Activated CD4-positive, alpha-beta T cell treated with anti-CD3 and anti-CD28 coated beads, Interleukin-2, amount 50 U/mL, for 1 hour (primary cell): ENCODE data around the gene ATP2B2.

Experiments used
- DNase-seq: peaks from one replicate; pipeline ENCODE4 v3.0.0-alpha.2; 2020

The ATP2B2 gene

DNA sequence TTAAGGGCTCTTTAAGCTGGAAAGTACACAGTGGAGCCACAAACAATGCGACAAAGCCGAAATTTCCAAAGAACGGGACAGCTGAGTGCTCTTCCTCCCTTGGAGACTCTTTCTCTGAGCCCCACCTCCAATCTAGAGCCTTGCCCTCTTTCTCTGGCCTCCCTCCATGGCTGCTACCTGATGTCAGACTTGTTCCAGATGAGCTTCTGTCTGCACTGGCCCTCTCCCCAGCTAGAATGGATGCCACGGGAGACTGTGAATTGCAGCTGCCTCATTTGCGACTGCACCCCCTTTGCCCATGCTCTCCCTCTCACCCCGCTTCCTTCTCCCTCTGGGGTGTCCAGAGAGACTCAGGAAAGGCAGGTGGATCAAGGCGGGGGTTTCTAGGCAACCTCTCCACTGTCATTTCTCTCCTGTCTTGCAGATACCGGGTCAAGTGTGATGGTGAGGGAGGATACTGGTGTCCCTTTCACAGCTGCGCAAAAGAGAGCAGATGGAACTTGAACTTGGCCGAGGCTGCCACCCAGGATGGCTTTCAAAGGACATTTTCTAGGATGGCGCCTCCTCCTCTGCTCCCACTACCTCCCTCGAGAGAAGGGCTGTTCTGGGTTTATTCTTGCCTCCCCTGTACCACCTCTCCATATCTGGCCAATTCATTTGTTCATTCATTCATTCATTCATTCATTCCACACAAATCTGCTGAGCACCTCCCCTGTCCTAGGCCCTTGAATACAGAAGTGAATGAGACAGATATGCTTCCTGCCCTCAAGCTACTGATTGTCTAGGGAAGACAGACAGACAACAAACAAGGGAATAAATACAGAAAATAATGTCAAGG is 12.8 kb downstream of the ATP2B2 start:
- no peak for DNase-seq

DNA sequence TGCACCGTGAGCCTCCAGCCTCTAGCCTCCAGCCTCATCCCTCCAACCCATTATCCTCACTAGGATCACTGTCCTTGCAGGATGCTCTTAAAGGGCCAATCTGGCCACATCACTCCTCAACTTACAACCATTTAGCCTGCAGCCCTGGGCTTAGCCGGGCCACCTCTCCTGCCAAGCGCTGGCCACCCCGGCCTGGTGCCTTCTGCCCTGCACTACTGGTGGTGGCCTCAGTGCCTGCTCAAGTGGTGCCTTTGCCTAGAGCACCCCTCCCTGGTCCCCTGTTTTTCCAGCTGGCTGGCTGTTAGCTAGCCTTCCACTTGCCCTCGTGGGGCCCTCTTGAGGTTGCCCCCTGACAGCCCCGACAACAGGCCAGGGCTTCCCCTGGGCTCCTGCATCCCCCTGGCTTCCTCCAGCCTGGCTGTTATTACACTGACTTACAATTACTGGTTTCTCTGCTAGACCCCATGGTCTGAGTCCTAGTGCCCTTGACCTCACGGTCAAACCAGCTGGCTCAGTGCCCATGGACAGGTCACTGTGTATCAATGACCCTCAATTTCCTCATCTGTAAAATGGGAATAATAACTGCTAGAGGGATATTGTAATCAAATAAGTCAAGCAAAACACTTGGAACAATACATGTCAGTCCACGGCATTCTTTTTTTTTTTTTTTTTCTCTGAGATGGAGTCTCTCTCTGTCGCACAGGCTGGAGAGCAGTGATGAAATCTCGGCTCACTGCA is 15.5 kb downstream of the ATP2B2 start:
- DNase-seq: no peak

DNA sequence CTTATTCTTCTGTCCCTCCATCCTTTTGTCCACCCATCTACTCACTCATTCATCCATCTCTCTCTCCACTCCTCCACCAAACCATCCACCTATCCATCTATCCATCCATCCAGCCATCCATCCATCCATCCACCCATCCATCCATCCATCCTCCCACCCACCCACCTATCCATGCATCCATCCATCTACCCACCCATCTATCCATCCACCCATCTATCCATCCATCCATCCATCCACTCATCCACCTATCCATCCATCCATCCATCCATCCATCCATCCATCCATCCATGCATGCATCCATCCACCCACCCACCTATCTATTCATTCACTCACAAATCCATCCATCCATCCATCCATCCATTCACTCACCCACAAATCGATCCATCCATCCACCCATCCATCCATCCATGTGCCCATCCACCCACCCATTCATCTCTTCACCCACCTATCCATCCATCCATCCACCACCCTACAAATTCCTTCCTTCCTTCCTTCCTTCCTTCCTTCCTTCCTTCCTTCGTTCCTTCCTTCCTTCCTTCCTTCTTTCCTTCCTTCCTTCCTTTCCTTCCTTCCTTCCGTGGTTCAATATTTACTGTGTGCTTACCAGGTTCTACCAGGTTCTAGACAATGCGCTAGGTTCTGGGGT is 17.3 kb downstream of the ATP2B2 start:
- DNase-seq: no peak

DNA sequence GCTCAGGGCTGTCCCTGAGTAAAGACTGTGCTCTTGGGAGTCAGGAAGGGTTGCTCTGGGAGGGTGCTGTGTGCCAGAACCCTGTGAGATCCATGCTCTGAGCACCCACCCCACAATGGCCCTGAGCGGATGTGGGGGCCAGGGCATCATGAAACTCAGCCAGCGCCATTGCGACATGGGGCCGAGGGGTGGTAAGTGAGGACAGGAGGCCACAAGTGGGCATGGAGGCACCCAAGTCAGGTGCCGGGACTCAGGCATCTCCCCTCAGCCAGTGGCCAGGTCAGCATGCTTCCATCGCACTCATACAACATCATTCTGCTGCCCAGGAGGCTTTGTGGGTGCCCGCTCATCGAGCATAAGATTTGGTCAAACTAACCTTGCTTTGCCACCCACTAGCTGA is 19.6 kb downstream of the ATP2B2 start:
- DNase-seq: no peak

DNA sequence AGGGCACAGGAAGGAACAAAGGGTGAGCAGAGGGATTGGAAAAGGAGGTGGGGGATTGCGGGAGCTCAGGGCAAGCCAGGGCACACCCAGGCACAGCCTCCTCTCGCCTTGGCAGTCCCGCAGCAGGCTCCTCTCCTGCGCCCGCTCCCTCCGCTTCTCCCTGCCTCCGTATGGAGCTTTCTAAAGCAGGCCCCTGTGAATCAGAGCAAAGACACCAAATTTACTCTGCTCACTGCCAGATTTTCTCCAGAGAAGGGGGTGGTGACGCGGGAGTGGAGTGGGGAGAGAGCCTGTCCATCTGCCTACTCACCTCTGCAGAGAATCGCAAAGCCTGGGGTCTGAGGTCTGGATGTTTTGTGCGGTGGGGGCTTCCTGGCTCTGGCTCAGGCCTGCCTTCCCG is 20.0 kb downstream of the ATP2B2 start:
- no peak for DNase-seq

DNA sequence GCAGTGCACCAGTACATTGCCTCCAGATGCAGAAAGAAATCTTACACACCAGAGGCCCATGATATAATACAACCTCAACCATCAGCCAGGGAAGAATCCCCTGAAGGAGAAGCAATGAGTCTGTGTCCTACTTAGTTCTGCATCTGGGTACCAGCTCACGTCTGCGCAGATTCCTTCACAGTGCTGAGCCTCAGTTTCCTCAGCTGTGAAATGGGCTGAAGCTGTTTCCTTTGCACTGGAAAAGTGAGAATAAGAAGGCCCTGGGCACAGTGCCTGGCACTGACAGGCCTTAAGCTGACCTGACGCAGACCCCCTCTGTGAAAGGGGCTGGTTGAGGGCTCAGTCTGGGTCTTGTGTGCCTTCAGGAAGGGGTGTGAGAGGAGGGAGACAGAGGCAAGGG is 20.7 kb downstream of the ATP2B2 start:
- DNase-seq: no peak

DNA sequence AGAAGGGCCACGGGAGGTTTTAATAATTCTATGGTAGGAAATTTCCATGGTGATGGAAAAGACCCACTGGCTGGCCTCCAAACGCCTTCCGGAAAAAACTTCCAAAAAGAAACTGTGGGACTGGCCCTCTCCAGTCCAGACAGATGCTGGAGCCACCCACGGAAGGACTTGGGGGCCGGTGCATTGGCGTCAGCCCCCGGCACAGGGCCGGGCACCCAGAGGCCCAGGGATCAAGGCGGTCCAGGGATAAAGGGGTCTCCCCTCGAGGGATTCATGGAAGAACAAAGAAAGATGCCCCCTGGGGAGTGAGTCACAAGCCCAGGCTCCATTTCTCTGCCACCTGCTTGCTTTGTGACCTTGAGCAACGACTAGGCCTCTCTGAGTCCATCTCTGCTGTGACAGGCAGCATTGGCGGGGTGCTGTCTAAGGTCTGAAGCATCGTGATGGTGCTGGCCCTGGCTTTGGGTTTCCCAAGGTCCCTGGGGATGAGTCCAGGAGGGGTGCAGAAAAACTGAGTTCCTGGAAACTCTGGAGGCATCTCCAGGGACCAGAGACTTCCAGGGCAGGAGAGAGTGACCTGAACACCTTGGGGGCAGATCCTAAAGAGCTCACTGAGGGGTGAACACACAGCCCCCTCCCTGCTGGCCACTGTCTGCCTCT is 21.6 kb downstream of the ATP2B2 start:
- DNase-seq: no peak

DNA sequence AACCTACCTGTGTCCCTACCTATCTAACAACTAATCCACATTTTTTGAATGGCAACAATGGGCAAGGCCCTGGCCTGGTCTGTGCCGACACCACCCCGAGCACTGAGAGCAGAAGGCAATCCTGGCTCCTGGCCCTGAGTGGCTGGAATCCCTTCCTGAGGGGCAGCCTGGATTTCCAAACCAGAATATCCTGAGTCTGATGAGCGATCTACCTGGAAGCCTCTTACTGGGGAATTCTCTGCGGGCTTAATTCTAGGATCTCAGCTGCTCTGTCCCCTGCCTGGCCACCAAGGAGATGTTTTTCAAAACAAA is 22.1 kb downstream of the ATP2B2 start:
- DNase-seq: no peak

DNA sequence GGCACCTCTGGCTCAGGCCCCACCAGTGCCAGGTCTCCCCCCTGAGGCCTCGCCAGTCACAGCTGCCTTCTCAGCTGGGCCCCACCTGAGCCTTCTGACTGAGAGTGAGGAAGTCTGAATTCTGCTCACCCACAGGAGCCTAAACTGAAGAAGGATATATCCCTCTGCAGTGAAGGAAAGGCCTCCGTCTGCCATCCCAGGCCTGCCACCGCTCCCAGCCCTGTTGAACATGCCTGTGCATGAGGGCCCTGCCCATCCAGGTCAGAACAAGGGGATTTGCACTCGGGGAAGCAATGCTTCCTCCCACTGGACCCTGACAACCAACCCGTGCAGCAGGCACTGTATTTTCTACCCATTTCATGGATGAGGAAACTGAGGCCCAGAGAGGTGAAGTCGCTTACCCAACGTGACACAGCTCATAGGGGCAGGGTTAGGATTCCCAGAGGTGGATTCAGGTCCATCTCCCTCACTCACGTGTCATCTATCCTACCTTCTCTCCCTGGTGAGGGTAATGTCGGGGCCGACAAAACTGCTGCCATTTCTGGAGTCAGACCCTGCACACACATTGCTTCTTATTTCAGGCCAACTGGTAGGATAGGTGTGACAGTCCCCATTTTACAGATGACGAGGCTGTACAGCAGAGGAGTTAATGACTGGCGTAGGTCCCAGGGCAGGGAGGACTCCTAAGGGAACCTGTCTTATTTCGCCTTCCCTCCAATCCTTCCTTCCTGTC is 22.6 kb downstream of the ATP2B2 start:
- no peak for DNase-seq

DNA sequence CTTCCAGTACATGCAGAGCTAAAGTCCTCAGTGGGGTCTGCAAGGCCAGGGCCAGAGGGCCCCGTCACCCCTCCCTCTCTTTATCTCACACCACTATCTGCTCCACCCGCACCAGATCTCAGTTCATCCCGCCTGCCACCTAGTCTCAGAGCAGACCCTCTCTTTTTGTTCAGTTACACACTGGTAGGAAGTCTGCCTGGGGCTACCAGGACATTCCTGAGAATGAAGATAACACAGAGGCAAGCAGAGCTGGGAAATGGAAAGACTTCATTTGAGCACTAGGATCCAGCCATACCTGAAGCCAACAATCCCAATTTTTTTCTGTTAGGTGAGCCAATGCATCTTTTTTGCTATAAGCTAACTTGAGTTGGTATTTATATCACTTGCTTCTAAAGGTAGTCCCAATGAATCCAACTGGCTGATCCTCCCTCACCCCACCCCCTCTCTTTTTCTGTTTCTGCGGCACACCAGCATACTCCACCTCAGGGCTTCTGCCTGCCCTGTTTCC is 24.5 kb downstream of the ATP2B2 start:
- no peak for DNase-seq

DNA sequence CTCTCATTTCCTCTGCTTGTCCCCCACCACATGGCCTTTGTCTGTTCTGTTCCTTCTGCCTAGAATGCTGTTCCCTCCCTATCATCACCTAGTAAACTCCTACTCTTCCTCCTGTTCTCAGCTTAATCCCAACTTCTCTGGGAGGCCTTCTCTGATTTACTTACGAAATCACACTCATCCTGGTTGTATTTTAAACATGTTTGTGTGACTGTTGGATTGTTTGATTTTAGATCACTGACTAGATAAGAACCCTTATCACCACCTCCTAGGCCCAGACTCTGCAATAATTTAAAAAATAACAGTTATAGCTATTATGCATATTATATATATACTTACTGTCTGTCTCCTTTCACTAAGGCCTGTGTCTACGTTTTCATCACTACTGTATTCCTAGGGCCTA is 26.1 kb downstream of the ATP2B2 start:
- no peak for DNase-seq

DNA sequence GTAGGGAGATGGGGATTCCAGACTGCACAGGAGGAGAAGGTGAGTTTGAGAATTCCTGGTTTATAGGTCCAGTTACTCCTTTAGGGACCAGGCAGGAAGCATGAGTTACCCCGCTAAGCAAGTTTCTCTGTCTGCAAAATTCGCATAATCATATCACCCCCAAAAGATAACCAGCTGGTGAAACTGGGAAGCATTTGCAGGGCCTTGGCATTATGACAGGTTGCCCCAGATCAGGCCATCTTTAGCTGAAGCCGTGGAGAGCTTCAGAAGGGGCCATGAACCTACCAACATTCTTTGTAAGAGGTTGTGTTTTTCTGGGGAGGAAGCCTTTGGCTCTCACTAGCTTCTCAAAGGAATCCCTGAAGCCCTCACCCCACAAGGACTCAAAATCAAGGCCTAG is 29.4 kb downstream of the ATP2B2 start:
- no peak for DNase-seq

DNA sequence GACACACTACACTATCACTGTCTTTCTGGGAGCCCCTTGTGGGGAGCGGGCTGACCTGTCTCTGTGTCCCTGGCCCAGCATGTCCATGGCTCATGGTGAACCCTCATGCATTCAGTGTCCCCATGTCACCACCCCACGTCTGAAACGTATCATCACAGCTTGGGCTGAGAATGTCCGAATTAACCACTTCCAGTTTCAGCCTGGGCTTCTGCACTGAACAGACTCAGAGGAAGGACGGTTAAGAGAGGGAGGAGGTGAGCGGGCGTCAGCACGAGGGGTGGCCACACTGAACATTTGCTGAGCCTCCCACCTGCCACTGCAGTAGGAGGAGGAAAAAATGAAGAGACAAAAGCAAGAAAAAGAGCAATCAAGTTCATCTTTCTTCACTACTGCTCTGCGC is 30.5 kb downstream of the ATP2B2 start:
- DNase-seq: no peak

DNA sequence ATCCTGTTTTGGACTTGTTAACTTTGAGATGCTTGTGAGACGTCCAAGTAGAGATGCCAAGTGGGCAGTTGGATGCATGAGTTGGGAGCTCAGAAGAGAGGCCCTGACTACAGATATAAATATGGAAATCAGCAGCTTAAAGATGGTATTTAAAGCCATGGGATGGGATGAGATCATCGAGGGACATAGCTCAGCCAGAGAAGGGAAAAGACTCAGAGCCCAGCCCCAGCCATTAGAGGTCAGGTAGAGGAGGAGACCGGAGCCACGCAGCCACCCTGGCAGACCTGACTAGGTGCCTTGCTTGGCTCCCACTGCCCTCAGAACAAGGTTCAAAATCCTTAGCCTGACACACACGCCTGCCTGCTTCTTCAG is 31.1 kb downstream of the ATP2B2 start:
- DNase-seq: no peak

DNA sequence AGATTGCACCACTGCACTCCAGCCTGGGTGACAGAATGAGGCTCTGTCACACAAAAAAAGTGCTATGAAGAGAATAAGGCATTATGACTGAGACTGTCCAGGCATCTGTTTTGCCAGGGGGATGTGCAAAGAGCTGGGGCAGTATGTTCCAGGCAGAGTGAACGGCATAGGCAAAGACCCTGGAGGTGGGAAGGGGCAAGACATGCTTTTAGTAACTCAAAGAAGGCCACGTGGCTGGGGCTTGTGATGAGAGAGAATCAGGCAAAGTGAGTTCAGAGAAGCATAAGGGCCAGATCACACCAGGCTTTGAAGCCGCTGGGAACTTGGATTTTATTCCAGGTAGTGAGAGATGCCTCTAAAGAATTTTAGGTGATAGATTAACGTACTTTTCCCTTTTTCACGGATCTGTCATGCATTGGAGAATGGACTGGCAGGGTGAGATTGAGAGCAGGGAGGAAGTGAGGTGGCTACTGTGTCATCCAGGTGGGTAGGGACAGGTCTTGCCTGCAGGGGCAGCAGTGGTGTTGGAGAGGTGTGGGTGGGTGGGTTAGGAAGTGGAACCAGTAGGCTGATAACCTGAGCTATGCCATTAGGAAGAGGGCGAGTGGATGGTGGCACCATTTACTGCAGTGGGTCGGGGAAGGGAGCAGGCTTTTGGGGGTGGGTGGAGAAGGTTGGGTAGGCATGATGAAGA is 31.7 kb downstream of the ATP2B2 start:
- DNase-seq: no peak

DNA sequence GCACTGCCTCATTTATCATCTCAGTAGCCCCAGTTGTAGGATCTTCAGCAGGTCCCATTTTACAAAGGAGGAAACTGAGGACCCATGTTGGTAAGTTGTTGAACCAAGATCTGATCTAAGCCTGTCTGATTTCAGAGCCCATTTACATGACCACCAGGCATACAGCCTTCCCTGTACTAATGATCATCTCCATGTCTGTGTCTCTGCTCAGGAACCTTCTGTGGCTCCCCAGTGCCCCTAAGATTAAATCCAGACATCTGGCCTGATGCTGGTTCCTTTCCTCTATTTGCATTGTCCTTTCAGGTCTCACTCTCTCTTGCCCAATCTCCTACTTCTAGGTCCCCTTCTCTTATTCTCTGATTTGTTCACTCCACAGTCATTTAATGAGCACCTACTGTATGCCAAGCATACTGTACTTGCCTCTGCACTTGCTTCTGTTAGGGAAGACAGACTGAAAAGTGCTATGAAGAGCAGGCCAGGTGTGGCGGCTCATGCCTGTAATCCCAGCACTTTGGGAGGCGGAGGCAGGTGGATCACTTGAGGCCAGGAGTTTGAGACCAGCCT is 32.4 kb downstream of the ATP2B2 start:
- no peak for DNase-seq

DNA sequence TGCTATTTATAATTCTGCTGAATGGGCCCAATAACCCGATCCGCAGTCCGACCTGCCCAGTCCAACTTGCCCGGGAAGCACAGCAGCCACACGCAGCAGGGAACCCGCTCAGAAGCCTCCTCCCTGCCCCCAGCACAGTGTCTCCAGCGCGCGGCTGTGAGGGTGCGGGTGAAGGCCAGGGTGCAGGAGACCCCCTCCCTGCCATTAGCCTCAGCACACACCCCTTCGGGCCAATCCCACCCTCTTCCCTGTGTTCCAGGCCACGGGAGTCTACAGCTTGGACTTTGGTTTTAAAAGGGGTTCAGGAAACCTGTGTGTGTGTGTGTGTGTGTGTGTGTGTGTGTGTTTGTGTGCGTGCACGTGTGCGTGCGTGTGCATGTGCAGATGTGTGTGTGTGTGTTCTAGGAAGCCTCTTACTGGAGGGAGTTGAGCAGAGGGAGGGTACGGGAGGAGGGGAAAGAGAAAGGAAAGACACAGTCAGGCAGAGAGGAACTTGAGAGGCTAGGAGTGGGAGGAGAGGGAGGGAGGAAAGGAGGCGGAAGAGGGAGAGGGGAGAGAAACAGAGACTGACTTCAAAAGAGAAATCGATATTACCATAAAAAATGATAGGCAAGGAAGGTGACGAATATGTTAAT is 34.2 kb downstream of the ATP2B2 start:
- DNase-seq: no peak

DNA sequence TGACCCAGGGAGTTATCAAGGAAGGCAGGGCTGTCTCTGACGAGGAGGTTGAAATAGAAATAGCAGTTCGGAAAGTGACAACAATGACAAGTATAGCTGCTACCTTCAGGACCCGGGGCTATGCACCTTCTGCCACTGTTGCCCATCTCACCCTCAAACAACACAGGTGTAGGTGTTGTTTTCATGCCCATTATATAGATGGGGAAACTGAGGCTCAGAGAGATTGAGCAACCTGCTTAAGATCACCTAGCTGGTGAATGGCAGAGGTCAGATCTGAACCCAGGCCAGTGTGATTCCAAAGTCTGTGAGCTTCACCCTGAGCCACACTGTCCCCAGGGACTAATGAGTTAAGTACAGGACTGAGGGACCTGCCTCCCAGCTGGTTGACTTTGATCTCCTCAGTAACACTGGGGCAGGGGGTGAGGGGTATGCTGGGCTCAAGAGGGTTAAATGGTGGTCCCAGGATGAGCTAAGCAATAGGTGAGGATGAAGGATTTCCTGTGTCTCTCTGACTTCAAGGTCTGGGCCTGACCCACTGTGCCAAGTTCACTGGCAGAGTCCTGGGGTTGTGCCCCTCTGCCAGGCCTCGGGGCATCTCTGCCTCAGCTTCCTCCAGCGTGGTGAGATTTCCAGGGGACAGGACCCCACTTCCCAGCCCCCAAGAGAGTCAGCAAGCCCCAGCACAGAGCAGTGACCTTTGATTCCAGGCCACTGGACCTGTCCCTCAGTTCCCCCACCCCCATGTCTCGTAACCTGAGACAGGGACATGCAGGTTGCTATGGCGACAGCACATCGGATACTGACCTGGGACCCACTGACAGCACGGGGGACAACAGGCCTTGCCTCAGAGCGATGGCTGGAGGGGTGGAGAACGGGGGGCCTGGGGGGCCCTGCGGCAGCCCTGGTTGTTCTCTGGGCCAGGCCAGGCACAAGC is 35.0 kb downstream of the ATP2B2 start:
- no peak for DNase-seq

DNA sequence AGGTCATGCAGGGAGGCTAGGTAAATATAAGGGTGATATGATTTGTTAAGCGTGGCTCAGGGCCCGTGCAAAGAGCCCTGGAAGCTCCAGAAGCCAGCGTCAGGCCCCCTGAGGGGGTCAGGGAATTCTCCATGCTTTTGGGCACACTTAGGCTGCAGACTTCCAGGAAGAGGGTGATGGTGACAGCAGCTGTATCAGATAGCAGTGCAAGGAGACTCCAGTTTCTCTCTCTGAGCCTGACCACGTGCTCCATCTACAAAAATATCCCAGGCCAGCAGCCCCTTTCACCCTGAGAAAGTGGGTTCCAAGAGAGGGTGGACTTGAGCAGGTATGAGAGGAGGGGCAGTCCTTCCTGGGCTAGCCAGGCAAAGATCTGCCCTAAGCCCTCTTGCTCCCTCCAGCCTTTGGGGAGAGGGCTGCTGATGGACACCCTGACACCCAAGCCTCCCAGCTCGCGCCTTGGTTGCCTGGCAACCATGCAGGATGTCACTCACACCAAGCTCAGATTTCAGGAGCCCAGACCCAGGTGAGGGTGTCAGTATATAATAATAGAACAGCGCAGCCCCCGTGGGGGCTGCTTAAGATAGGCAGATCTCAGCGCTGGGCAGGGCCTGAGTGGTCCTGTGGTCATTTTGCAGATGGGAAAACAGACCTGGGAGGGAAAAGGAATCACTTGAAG is 35.8 kb downstream of the ATP2B2 start:
- no peak for DNase-seq
